Measurements from ENCODE around the gene OR1J2.
"Not testable (repeated sequence)": the region's sequence is repeated elsewhere in the genome, so short reads cannot be mapped to it uniquely, and the experiment has no call there.

OR1J2 gene

GRCh38 chr9:122526602-122527001 lies 16.0 kb downstream of the OR1J2 start:
- peak; percentile 82 for ATAC-seq
- H3K27ac Mint-ChIP-seq: no peak overlapping the region

GRCh38 chr9:122527193-122527592 lies 16.6 kb downstream of the OR1J2 start, which contains the start of gene OR1N1:
Gene OR1N1, minus strand, starts transcription at chr9:122527293. Its CDS starts 0 bp downstream, at chr9:122527293.
- Mint-ChIP-seq H3K4me1 (peaks cover 6% of the 10 kb centered on the region), H3K9me3 (no peaks in the 10 kb centered on the region), H3K4me3 (no peak within 1 kb of the TSS), H3K36me3 (no peaks in the 10 kb centered on the region), H3K27ac (no peak within 1 kb of the TSS)
- DNase-seq (ENCODE audit: low spot score in 2 of 2) (no peak), ATAC-seq (no peak)

More at GRCh38 chr9:122526602-122527001, 16.0 kb downstream of the OR1J2 start:
- no peak overlapping the region for H3K4me3 Mint-ChIP-seq
- no peaks in the 10 kb centered on the region for H3K36me3 Mint-ChIP-seq
- H3K4me1 Mint-ChIP-seq: peaks cover 6% of the 10 kb centered on the region
- H3K9me3 Mint-ChIP-seq: no peaks in the 10 kb centered on the region
- DNase-seq (ENCODE audit: low spot score in 2 of 2): no peak

DNA sequence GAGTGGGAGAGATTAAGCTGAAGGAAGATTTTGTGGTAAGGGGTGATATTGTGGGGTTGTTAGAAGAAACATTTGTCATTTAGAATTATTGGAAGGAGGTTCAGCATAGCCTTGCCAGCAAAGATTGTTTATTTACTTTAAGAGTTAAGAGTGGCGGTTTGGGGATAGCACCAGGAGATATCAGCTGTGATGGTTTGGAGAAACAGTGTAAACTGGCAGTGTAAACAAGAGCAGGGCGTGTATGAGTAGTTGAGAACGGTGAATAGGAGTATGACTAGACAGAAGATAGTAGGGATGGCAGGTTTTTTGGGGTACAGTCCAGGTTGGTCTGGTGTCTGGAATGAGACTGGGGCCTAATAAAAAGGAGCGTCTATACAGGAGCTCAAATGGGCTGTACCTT lies 20.6 kb downstream of the OR1J2 start:
- DNase-seq (ENCODE audit: low spot score in 2 of 2); ATAC-seq; H3K4me3 Mint-ChIP-seq; H3K27ac Mint-ChIP-seq; H3K9me3 Mint-ChIP-seq; H3K36me3 Mint-ChIP-seq: not testable (repeated sequence)
- H3K4me1 Mint-ChIP-seq: peaks cover 20% of the 10 kb centered on the region

DNA sequence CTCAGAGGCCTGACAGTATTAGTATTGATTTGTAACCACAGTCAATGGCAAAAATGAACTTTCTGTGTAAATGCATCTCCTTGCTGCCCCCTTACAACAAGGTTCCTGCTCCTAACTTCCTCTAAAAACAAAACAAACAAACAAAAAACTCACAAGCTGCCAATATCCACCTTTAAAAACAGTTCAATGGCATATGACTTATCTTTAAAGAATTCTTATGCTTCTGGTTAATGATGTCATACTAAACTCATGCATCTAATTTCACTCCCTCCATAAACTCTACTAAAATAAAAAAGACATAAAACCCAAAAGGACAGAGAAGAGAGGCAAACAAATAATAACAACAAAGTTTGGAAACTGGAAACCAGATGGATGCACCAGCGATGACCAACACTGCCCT lies 25.5 kb downstream of the OR1J2 start:
- no peak for ATAC-seq
- peaks cover 3% of the 10 kb centered on the region for H3K9me3 Mint-ChIP-seq
- no peaks in the 10 kb centered on the region for H3K36me3 Mint-ChIP-seq
- no peak overlapping the region for H3K27ac Mint-ChIP-seq
- peaks cover 14% of the 10 kb centered on the region for H3K4me1 Mint-ChIP-seq
- no peak overlapping the region for H3K4me3 Mint-ChIP-seq
- DNase-seq (ENCODE audit: low spot score in 2 of 2): no peak

DNA sequence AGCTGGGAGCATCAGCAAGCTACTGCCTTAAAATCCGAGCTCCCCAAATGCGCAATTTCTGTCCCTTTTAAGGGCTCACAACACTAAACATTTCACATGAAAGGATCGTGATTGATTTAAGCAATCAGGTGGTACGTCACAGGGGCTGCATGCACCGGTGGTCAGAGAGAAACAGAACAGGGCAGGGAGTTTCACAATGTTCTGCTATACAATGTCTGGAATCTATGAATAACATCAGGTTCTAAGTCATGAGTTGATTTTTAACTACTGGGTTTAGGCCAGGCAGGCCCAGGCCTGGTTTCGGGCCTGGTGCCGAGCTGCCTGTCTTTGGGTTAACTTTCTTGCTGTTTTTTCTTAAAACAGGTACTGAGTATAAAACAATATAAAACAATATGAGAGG lies 26.5 kb downstream of the OR1J2 start:
- not testable (repeated sequence) for H3K9me3 Mint-ChIP-seq; H3K4me3 Mint-ChIP-seq; H3K36me3 Mint-ChIP-seq; DNase-seq (ENCODE audit: low spot score in 2 of 2); H3K27ac Mint-ChIP-seq; ATAC-seq
- peaks cover 14% of the 10 kb centered on the region for H3K4me1 Mint-ChIP-seq

- no peaks in the 10 kb centered on the region for H3K36me3 Mint-ChIP-seq
- peaks cover 14% of the 10 kb centered on the region for H3K4me1 Mint-ChIP-seq
- DNase-seq (ENCODE audit: low spot score in 2 of 2): no peak
- no peak overlapping the region for H3K4me3 Mint-ChIP-seq
- no peak overlapping the region for H3K27ac Mint-ChIP-seq
- no peak for ATAC-seq
- peaks cover 3% of the 10 kb centered on the region for H3K9me3 Mint-ChIP-seq
Measured at GRCh38 chr9:122538757-122539156, 28.2 kb downstream of the OR1J2 start.

DNA sequence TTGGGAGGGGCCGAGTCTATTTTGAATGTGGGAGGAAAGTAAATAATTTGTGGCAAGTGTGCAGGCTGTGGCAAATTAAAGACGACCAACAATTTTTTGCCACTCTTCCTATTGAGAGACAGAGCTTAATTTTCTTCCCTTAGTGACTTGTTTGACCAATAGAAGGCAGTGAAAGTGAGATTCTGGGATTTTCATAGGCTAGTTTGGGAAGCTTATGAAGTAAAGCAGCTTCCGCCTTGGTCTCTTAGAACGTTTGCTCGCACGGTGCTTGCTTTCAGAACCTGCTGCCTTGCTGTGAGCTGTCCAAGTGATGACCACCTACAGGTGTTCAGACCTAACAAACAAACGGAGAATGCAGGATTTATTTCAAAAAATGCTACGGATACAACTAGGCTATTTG lies 35.6 kb downstream of the OR1J2 start:
- no peak overlapping the region for H3K4me3 Mint-ChIP-seq
- no peaks in the 10 kb centered on the region for H3K36me3 Mint-ChIP-seq
- no peaks in the 10 kb centered on the region for H3K9me3 Mint-ChIP-seq
- ATAC-seq (no peak), DNase-seq (ENCODE audit: low spot score in 2 of 2) (no peak)
- H3K4me1 Mint-ChIP-seq: no peaks in the 10 kb centered on the region
- H3K27ac Mint-ChIP-seq: no peak overlapping the region

DNA sequence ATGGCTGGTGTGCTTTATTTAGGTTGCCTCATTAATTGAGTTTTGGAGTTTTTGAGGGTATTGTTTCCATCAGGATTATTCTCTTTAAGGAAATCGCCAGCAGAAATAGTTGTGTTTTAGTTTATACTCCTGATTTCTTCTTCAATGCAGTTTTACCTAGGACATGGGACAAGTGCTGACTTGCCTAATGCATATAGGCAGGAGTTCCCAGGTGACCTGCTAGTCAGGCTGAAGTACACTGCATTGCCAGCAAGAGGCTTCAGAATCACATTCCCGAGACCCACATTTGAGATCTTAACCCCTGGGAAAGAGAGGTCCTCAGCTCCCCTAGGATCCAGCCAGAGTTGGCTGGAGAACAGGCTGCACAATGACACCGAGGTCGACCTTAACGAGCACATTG lies 40.8 kb downstream of the OR1J2 start:
- H3K4me1 Mint-ChIP-seq: no peaks in the 10 kb centered on the region
- H3K27ac Mint-ChIP-seq: no peak overlapping the region
- no peak for ATAC-seq
- H3K36me3 Mint-ChIP-seq: no peaks in the 10 kb centered on the region
- DNase-seq (ENCODE audit: low spot score in 2 of 2): no peak
- no peak overlapping the region for H3K4me3 Mint-ChIP-seq
- H3K9me3 Mint-ChIP-seq: no peaks in the 10 kb centered on the region

DNA sequence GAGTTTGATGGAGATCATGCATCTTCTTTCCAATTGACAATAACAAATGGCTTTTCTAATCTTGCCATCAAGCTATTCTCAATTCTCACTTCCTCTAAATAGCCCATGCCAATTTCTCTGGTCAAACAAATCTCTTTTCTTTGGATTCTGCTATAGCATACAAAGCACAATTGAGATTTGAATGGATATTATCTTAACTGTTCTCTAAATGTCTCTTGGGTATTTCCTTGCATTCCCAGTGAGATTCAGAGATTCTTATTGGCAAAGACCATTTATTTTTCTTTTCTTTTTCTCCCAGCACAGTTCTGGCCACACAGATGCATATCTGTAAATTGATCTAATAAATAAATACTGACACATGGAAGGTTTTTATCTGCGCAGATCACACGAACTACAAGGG lies 42.2 kb downstream of the OR1J2 start, which contains the start of gene OR1N2:
Gene OR1N2 (plus strand): TSS at position 301 of the 400 bp plus-strand sequence. CDS start 100 bp downstream, outside the sequence.
- Mint-ChIP-seq H3K27ac (no peak within 1 kb of the TSS), H3K4me3 (no peak within 1 kb of the TSS), H3K4me1 (no peaks in the 10 kb centered on the region), H3K36me3 (no peaks in the 10 kb centered on the region), H3K9me3 (no peaks in the 10 kb centered on the region)
- no peak for DNase-seq (ENCODE audit: low spot score in 2 of 2)
- no peak for ATAC-seq
